Measurements from ENCODE around the gene ZNF365.
A peak's percentile ranks its signal among the peaks of the same experiment; 100 is the strongest.
"Not testable (repeated sequence)": the region's sequence is repeated elsewhere in the genome, so short reads cannot be mapped to it uniquely, and the experiment has no call there.

ZNF365 gene

DNA sequence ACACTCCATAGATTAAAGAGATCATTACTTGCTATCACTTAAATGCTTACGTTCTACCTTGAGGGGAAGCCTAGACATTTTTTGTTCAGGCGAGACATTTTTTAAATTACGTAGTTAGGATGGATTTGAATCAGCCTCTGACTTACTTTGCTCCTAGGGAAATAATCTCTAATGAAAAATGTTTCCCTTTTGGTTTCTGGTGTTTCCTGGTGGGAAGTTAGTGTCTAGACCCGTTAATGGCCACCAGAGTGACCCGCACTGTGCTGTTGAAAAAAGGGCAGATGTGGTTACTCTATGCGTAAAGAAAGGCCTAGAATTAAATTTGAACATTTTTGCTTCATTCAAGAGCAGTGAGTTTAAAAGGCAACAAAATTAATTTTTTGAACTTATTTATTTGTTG lies 3.8 kb downstream of the ZNF365 start:
- DNase-seq (ENCODE audit: low read depth), result no peak

DNA sequence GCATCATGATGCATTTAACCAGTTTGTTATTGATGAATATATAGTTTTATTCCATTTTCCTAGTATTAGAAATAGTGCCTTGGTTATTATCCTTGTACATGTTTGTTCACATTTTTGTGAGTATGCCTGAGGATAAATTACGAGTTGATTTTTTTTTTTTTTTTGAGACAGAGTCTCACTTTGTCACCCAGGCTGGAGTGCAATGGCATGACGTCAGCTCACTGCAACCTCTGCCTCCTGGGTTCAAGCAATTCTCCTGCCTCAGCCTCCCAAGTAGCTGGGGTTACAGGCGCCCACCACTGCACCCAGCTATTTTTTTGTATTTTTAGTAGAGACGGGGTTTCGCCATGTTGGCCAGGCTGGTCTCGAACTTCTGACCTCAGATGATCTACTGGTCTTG lies 4.7 kb downstream of the ZNF365 start:
- DNase-seq (ENCODE audit: low read depth), result not testable (repeated sequence)

DNA sequence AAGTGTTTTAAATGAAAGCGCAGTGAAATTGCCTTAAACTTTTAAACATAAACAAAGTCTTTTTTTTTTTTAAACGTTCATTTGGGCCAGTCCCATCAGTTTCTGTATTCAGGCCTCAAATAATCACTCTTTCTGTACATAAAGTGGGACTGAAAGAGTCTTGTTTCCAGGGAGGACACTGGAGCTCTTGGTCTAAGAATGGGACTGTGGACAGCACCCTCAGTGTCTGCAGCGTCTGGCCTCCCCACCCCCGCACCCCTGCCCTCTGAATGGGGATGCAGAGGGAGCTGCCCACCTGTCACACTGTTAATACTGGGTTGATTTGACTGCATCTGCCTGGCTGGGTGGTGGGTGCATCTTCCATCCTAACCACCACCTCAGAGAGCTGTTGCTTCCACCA lies 5.2 kb downstream of the ZNF365 start:
- no peak for DNase-seq (ENCODE audit: low read depth)

DNA sequence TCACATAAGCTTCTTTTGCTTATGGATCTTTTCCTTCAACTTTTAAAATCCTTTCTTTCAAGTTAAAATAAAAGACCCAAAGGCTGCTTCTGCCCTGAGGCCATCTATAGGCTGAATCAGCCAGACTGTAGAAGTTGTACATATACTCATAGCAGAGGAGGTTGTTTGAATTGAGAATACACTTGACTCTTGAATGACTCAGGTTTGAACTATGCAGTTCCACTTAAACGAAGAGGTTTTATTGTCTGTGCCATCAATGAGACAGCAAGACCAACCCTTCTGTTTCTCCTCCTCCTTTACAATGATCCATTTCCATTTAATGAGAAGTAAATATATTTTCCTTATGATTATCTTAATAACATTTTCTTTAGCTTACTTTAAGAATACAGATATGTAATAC lies 5.8 kb downstream of the ZNF365 start:
- DNase-seq (ENCODE audit: low read depth), result peak; percentile 29

DNA sequence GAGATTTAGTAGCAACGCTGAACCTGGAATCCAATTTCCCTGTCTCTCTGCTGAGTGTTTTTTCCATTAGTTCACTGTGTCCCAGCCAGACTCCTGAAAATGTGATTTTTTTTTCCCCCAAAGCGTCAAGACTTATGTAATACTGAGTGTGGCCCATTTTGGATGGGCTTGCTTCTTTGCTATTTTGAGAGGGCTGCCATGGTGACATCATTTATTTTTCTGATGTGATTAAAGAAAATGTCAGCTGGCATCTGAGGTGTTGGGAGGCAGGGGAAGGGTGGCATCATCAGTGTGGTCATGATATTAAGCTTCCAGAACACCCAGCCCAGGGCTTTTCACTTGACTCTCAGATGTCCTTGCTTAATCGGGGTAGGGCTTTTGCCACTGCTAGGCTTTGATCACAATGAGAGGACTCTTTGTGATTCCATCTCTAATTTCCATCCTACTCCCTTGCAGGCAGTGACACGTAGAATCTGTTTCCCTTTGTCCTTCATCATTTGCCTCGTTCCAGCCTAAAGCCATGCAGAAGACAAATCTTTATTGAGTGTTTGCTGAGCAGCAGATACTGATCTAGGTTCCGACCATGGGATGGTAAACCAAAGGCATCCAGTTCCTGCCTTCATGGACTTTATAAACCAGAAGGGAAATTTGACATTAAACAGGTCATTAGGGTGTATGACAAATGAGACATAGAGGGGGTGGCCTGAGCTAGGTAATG lies 7.4 kb downstream of the ZNF365 start:
- DNase-seq (ENCODE audit: low read depth), result no peak

DNA sequence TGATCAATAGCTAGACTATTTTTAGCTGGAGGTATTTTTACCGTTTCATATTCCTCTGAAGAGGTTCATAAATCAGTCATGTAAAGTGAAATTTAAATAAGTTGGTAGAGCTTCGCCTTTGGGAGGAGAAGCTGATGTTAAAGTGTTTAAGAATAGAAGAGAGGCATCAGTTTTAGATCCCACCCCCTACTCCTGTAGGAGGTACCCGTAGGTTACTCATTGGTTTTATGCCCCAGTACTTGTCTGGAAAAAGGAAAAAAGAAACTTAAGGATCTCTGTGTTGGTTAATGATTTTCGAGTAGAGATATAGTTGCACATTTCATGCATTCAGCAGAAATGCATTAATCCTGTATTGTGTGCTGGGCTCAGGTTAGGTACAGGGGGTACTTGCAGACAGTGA lies 8.7 kb downstream of the ZNF365 start:
- DNase-seq (ENCODE audit: low read depth), result no peak

DNA sequence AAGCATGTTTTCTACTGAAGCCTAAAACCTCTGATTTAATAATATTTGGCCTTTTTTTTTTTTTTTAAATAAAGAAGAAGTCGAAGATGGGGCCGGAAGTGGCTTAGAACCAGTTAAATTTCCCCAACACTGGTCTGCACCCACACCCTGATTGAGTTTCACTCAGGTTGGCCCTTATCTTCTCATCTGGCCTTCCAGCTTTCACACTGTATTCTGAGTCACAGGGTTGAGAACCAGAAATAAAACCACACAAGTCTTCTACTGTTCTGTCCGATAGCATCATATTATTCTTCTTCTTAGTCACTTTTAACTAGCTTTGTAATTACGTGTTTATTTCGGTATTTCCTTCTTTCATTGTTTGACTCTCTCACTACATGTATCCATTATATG lies 9.9 kb downstream of the ZNF365 start:
- peak; percentile 60 for DNase-seq (ENCODE audit: low read depth)

DNA sequence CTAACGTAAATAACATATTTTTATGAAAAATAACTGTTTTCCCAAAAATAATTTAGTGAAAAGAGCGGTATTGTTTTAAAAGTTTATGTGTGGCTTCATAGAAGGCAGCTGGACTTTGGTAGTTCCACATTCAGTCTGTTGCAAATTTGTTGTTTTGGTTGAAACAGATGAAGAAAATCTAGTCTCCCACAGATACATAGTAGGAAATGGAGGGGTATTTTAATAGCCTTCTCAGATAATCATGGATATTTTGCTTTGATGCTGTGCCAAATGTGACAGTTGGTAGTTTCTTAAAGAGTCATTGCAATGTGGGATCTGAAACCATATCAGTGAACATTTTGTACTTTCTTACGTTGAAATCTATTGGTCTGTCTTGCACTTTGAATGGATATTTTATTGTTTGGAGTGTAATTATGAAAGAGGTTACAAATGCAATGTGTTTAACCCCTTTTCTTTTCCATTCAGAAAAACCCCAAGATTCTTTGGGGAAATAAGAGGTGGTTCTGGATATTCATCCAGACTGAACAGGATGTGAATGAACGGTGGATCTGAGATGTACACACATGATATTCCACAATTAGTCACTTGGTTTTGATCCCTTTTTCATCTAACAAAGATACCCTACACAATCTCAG lies 10.4 kb downstream of the ZNF365 start:
- DNase-seq (ENCODE audit: low read depth), result no peak

DNA sequence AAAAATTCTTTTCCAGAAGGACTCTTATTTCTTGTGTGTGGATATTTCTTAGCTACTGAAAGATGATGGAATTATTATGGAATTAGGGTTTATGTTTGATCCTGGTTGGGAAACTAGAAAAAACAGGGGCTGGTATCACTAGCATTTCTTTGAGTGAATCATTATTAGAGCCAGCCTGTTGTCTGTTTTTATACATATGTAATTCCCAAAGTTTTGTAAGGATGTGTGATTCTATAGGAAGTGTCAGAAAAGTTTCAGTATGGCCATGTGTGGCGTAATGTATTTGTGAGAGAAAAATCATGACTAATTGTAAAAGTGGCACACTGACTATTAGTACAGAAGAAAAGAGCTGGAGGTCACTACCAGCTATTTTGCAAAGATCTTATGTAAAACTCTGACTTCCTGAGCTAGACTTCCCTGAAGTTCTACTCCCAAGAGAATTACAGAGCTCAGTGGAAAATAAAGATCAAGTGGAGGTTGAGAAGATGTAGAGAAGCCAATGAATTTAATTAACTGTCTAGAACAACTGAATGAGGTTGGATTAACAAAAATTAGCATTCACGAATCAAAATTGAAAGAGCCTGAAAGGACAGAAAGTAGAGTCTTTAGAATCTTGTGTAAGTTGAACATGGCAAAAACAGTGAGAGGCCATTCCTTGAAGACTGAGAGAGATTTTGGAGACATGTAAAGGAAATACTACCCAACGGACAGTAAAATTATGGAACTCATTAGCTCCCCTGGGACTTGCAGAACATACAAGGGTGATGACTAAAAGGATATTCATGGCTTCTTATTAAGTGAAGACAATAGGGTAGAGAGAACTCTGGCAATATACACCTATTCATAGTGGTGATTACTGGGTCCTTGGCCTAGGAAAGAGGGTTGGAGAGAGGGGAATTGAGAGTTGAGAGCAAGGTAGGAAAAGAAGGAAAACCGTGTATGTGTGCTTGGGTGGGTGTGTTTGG lies 12.5 kb downstream of the ZNF365 start:
- DNase-seq (ENCODE audit: low read depth), result no peak

DNA sequence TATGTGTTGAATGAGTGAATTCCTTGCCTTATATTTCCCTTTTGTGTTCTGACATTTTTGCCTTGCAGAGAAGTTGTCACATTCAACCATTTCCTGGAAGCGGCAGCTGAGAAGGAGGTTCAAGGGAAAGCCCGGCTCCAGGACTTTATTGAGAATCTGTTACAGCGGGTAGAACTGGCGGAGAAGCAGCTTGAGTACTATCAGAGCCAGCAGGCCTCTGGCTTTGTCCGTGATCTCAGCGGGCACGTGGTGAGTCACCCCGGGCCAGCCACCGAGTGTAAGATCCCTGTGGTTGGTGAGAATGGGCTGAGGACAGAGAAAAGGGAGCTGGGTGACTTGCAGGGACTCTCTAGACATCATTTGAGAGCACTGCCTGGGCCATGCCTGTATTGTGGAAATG lies 14.2 kb downstream of the ZNF365 start:
- no peak for DNase-seq (ENCODE audit: low read depth)

DNA sequence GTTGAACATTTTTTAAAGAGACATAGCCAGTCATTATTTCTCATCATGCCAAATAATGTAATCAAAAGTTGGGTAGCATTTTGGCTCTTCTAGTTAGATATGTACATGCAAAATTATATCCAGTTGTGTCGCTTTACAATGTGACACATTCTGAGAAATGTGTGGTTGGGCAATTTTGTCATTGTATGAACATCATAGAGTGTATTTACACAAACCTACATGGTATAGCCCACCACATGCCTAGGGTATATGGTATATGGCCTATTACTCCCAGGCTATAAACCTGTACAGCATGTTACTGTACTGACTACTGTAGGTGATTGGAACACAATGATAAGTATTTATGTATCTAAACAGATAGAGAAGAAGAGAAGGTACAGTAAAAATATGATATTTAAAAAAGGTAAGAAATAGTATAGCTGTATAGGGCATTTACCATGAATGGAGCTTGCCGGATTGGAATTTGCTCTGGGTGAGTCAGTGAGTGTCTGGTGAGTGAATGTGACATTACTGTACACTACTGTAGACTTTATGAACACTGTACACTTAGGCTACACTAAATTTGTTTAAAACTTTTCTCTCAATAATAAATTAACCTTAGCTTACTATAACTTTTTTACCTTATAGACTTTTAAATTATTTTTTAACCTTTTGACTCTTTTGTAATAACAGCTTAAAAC lies 16.5 kb downstream of the ZNF365 start:
- no peak for DNase-seq (ENCODE audit: low read depth)

DNA sequence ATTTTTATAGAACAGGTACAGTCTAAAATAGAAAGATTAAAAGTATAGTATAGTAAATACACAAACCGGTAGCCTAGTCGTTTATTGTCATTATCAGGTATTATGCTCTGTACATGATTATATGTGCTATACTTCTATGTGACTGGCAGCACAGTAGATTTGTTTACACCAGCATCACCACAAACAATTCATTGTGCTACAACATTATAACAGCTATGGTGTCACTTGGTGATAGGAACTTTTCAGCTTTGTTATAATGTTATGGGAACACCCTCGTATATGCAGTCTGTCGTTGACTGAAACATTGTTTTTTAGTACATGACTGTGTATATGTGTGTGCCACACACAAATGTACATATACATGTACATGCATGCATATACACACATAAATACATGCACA lies 19.1 kb downstream of the ZNF365 start:
- no peak for DNase-seq (ENCODE audit: low read depth)

DNA sequence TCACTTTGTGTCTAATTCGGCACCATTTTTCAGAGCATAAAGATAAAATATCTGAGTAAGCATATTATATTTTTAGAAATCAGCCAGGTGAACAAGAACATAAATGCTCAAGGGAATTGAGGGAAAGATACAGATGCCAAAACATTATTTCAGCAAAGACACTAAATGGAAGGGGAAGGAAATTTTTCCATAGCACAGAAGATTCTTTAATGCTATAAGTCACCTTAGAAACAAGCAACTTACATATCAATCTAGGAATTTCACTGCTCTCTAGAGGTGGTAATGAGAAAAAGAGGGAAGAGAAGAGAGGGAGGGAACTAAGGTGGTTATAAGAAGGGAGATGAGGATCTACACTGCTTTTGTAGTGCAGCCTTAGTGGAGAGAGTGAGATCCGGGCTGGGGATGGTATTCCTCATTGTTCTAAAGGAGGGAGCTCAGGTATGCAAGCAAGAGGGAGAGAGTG lies 20.4 kb downstream of the ZNF365 start:
- DNase-seq (ENCODE audit: low read depth), result no peak

DNA sequence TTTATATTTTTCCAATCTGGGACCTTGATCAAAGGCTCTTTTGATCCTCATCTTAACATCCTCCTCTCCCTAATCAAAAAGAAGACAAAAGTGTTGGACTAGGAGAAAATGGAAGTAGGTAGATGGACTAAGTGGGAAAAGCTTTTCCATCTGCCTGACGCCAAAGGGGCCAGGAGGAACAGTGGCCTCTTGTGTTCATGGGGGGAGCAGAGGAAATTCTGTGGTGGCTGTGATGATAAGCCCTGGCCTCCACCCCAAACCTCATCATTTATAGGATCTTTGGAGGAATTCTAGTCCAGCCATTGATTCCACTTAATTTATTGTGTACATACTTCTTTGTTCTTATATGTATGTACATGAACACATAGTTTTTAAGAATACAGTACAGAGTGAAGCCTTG lies 21.7 kb downstream of the ZNF365 start:
- DNase-seq (ENCODE audit: low read depth), result no peak

DNA sequence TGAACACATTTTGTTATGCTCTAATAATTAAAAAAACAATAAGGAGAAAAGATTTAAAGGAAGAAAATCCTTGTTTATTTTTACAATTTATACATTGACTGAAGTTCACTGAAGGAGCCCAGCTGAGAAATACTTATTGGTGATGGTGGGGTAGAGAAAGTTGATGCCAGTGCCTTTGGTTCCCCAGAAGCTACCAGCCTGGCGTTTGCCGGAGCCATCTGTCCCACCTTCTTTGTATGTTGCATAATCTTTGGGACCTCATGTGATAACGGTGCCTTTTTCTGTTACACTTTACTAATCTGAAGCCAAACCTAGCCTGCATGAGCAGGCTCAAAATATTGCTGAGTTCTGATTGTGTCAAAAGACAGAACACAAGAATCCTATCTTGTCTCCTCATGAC lies 22.7 kb downstream of the ZNF365 start:
- DNase-seq (ENCODE audit: low read depth), result no peak

DNA sequence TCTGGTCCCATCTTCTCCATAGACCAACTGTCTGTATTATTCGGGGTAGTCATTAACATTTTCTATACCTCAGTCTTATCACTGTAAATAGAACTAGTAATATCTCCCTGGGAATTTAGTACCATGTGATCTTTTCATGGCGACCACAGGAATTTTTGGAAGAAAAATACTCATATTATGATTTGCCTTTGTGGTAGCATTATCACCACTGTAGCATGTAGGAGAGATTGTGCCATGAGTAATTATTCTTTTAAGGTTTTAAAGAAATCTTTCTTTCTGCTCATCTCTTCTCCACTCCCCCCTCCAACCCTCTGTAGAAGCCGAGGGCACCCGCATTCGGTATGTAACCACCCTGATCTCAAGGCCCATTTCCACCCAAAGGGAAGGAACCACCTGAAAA lies 25.0 kb downstream of the ZNF365 start:
- no peak for DNase-seq (ENCODE audit: low read depth)

DNA sequence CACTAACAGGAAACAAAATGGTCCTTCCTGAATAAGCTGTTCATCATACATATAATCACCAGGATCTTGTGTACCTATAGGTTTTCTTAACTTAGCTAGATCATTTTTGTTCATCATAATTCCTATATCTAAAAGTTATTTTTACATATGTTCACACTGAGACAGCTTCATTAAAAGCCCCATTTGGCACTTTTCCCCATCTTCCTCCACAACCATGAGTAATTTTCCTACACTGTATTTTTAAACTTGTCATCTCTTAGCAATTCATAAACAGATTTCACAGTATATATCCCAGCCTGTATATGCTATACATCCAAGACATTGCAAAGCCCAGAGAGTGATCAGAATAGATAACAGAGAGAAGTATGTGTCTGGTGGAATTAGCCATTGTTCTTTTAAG lies 28.3 kb downstream of the ZNF365 start:
- no peak for DNase-seq (ENCODE audit: low read depth)

DNA sequence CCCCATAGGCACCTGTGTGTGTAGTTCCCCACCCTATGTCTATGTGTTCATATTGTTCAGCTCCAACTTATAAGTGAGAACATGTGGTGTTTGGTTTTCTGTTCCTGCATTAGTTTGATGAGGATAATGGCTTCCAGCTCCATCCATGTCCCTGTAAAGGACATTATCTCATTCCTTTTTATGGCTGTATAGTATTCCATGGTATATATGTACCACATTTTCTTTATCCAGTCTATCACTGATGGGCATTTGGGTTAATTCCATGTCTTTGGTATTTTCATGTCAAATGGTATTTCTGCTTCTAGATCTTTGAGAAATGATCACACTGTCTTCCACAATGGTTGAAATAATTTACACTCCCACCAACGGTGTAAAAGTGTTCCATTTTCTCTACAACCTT lies 36.4 kb downstream of the ZNF365 start:
- DNase-seq (ENCODE audit: low read depth), result not testable (repeated sequence)

DNA sequence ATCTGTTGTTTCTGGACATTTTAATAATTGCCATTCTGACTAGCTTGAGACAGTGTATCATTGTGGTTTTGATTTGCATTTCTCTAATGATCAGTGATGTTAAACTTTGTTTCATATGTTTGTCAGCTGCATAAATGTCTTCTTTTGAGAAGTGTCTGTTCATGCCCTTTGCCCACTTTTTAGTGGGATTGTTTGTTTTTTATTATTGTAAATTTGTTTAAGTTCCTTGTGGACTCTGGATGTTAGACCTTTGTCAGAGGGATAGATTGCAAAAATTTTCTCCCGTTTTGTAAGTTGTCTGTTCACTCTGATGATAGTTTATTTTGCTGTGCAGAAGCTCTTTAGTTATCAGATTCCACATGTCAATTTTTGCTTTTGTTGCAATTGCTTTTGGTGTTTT lies 36.8 kb downstream of the ZNF365 start:
- DNase-seq (ENCODE audit: low read depth), result not testable (repeated sequence)

DNA sequence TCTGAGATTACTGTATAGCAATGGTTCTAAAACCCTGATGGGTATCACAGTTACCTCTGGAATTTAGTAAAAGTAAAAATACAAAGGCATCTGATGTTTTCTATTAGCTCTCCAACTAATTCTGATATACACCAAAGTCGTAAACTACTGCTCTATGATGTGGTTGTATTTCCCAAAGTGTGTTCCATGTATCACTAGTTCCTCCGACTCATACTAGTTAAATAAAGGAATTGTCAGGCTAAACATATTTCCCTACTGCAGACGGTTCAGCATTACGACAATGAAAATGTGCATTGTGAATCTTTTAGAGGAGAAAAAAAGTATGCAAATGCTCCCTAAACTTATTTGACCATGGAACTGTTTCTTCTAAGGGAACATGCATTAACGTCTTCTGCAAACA lies 38.9 kb downstream of the ZNF365 start:
- no peak for DNase-seq (ENCODE audit: low read depth)

DNA sequence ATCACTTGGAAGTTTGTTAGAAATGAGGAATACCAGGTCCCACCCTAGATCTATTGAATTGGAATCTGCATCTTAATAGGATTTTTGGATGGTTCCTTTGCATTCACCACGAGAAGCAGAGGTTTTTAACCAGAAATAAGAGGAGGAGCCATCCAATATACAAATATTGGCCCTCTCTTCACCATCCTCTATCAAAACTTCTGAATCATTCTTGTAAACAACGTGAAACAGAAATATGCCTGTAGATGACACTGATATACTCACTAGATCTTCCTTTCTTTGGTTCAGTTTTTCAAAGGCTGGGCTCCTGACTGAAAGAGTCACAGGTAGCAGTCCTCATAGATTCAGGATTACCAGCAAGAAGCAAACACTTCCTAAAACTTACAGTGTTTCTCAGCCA lies 39.5 kb downstream of the ZNF365 start:
- no peak for DNase-seq (ENCODE audit: low read depth)

DNA sequence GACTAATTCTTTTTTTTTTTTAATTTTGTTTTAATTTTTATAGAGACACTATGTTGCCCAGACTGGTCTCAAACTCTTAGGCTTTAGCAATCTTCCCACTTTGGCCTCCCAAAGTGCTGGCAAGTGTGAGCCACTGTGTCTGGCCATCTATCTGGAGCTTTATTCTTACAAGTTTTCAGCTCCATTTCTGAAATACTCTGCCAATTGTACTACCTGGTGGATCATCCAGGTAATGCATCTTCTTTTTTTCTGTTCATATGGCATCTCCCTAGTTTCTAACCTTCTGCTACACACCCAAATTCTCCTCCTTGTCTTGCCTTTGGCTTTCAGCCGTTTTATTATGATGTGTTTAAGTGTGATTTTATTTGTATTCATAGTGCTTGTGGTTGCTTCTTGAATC lies 40.2 kb downstream of the ZNF365 start:
- no peak for DNase-seq (ENCODE audit: low read depth)
